Effector memory CD4-positive, alpha-beta T cell (primary cell): ENCODE data around the gene ENOX1.

Source experiments
- DNase-seq, 3 donors: peaks; one replicate each; pipeline ENCODE4 v3.0.0-alpha.2; 2020
- H3K27ac ChIP-seq: 2 replicates; pipeline ENCODE4 v1.7.0; 2013; ENCODE audit warnings: mild to moderate bottlenecking, low read length, moderate library complexity; ENCODE audit not compliant: insufficient read depth, poor library complexity, severe bottlenecking
- H3K27me3 ChIP-seq: replicated peaks from 2 replicates; pipeline ENCODE4 v1.7.0; 2013; ENCODE audit warnings: mild to moderate bottlenecking, low read length; ENCODE audit not compliant: insufficient read depth, control insufficient read depth, poor library complexity, severe bottlenecking
- H3K36me3 ChIP-seq: 2 replicates; pipeline ENCODE4 v1.7.0; 2013; ENCODE audit warnings: mild to moderate bottlenecking, low read length, moderate library complexity; ENCODE audit not compliant: control insufficient read depth, insufficient read depth
- H3K4me1 ChIP-seq: 2 replicates; pipeline ENCODE4 v1.7.0; 2013; ENCODE audit warnings: low read length, mild to moderate bottlenecking; ENCODE audit not compliant: control insufficient read depth, insufficient read depth, poor library complexity, severe bottlenecking
- H3K4me3 ChIP-seq: 2 replicates; pipeline ENCODE4 v1.7.0; 2013; ENCODE audit warnings: low read length, low read depth, mild to moderate bottlenecking; ENCODE audit not compliant: insufficient read depth, poor library complexity, severe bottlenecking
- H3K9me3 ChIP-seq: 2 replicates; pipeline ENCODE4 v1.7.0; 2013; ENCODE audit warnings: mild to moderate bottlenecking, low read length, moderate library complexity; ENCODE audit not compliant: control insufficient read depth

ENOX1 gene

DNA sequence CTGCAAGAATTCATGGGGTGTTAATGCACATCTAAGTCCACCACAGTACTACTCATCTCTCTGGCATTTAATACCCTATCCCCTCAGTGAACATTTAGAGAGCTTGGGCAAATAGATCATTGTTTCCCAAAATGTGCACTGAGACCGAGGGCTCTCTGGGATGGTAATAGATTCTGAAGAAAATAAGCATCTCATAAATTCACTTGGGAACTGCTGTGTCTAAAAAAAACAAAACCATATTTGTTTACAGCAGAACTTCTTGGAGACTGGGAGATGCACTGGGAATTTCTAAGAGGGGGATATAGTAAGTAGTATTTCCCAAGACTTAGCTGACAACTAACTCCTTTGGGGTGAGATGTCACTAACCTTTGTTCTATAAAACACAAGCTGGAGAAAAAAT is 58.4 kb downstream of the ENOX1 start:
- DNase-seq: no peak
- Histone ChIP-seq H3K9me3 (no peaks in the 10 kb centered on the region), H3K27me3 (no peaks in the 10 kb centered on the region), H3K36me3 (no peaks in the 10 kb centered on the region), H3K4me3 (no peak overlapping the region), H3K4me1 (no peaks in the 10 kb centered on the region), H3K27ac (no peak overlapping the region)

DNA sequence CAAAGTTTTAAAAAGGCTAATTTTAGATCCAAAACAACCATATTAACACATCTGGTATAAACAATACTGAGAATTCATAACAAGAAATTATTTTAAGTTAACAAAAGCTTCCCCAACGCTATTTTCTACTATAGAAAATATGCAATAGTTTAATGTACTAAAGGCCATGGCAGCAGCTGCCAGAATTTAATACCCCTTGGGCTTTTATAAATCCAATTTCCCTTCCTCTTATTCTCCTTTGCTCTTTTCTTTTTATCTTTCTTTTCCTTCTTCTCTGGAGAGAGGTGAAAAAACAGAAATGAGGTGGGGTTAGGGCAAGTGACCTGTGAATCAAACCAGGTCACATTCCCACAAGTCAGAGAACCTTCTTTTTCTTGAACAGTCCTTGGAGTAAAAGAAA is 58.9 kb downstream of the ENOX1 start:
- H3K27me3 ChIP-seq: no peaks in the 10 kb centered on the region
- no peaks in the 10 kb centered on the region for H3K36me3 ChIP-seq
- no peaks in the 10 kb centered on the region for H3K4me1 ChIP-seq
- no peaks in the 10 kb centered on the region for H3K9me3 ChIP-seq
- no peak overlapping the region for H3K4me3 ChIP-seq
- DNase-seq: no peak
- H3K27ac ChIP-seq: no peak overlapping the region

- Histone ChIP-seq H3K27ac (no peak overlapping the region), H3K4me3 (no peak overlapping the region), H3K9me3 (no peaks in the 10 kb centered on the region)
Measured at GRCh38 chr13:43725460-43725859, 61.3 kb downstream of the ENOX1 start.

DNA sequence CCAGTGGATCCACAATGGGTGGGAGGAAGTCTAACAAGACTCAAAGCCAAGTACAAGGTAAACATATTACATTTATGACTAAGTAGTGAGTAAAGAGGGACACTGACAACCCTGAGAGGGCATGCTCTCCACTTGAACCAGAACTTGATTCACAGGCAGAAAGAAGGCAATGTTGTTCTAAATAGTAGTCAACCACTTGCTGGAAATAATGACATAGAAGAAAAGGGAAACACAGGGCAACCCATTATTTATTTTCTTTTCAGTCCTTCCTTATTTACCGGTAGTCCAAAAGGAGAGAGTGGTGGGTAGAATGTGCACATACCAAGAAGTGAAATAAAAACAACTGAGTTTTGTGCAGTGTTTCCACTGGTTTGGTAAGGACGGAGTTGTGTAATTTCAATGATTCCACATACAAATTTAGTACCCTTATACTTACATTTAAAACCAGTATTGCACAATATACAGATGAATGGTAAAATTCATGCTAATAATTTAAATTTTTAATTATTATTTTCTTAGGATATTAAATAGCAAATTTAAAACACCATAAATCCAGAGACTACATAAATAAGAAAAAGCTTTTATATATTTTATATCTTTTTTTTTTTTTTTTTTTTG is 65.9 kb downstream of the ENOX1 start:
- H3K4me1 ChIP-seq: no peaks in the 10 kb centered on the region
- no peak for DNase-seq
- H3K4me3 ChIP-seq: no peak overlapping the region
- no peak overlapping the region for H3K27ac ChIP-seq
- no peaks in the 10 kb centered on the region for H3K9me3 ChIP-seq
- H3K36me3 ChIP-seq: no peaks in the 10 kb centered on the region
- H3K27me3 ChIP-seq: no peaks in the 10 kb centered on the region

More at GRCh38 chr13:43725460-43725859, 61.3 kb downstream of the ENOX1 start:
- Histone ChIP-seq H3K4me1 (no peaks in the 10 kb centered on the region), H3K36me3 (no peaks in the 10 kb centered on the region), H3K27me3 (no peaks in the 10 kb centered on the region)
- DNase-seq: no peak

DNA sequence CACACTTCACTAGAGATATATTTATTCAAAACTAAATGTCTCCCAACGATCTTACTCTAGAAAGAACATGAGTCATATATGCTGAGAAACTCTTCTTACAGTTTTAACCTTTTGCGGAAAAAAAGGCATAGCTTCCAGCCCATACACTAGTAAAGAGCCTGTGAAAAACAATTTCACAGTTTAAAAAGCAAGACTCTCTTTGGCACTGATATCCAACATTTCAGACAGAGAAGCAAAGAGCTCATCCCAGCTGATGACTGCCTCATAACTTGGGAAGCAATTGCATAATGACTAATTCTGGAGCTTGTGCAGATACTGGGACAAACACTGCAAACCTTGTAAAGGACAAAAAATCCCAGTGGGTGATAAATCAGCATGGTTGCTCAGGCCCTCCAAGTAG is 88.0 kb downstream of the ENOX1 start:
- no peak overlapping the region for H3K27ac ChIP-seq
- H3K4me1 ChIP-seq: no peaks in the 10 kb centered on the region
- no peak overlapping the region for H3K4me3 ChIP-seq
- H3K27me3 ChIP-seq: no peaks in the 10 kb centered on the region
- H3K9me3 ChIP-seq: no peaks in the 10 kb centered on the region
- no peak for DNase-seq
- no peaks in the 10 kb centered on the region for H3K36me3 ChIP-seq

GRCh38 chr13:43698009-43698408 is 88.8 kb downstream of the ENOX1 start:
- no peaks in the 10 kb centered on the region for H3K4me1 ChIP-seq

GRCh38 chr13:43697323-43697722 is 89.4 kb downstream of the ENOX1 start:
- no peaks in the 10 kb centered on the region for H3K9me3 ChIP-seq
- H3K4me3 ChIP-seq: no peak overlapping the region
- H3K4me1 ChIP-seq: no peaks in the 10 kb centered on the region
- DNase-seq: no peak
- H3K36me3 ChIP-seq: no peaks in the 10 kb centered on the region
- no peak overlapping the region for H3K27ac ChIP-seq
- no peaks in the 10 kb centered on the region for H3K27me3 ChIP-seq

More at GRCh38 chr13:43698009-43698408, 88.8 kb downstream of the ENOX1 start:
- no peaks in the 10 kb centered on the region for H3K36me3 ChIP-seq
- H3K4me3 ChIP-seq: no peak overlapping the region
- H3K27me3 ChIP-seq: no peaks in the 10 kb centered on the region
- no peak for DNase-seq
- no peaks in the 10 kb centered on the region for H3K9me3 ChIP-seq
- no peak overlapping the region for H3K27ac ChIP-seq

- no peak overlapping the region for H3K27ac ChIP-seq
- H3K4me3 ChIP-seq: no peak overlapping the region
- DNase-seq: no peak
- no peaks in the 10 kb centered on the region for H3K4me1 ChIP-seq
- no peaks in the 10 kb centered on the region for H3K36me3 ChIP-seq
- no peaks in the 10 kb centered on the region for H3K9me3 ChIP-seq
- no peaks in the 10 kb centered on the region for H3K27me3 ChIP-seq
Measured at GRCh38 chr13:43694146-43694664, 92.6 kb downstream of the ENOX1 start.

- H3K36me3 ChIP-seq: no peaks in the 10 kb centered on the region
- H3K9me3 ChIP-seq: no peaks in the 10 kb centered on the region
- no peak overlapping the region for H3K27ac ChIP-seq
- no peaks in the 10 kb centered on the region for H3K27me3 ChIP-seq
- no peak overlapping the region for H3K4me3 ChIP-seq
- DNase-seq: no peak
- H3K4me1 ChIP-seq: no peaks in the 10 kb centered on the region
Measured at GRCh38 chr13:43693639-43694038, 93.1 kb downstream of the ENOX1 start.

- Histone ChIP-seq H3K9me3 (no peaks in the 10 kb centered on the region), H3K4me3 (no peak overlapping the region), H3K27me3 (no peaks in the 10 kb centered on the region), H3K4me1 (no peaks in the 10 kb centered on the region), H3K36me3 (no peaks in the 10 kb centered on the region), H3K27ac (no peak overlapping the region)
- DNase-seq: no peak
Measured at GRCh38 chr13:43688227-43688907, 98.4 kb downstream of the ENOX1 start.
